HG03139 (cell line): ENCODE measurements around the gene FOXI1.

Experiments
- ATAC-seq: cut with Tn5 transposase; IDR thresholded peaks from one replicate; pipeline ENCODE4 v1.9.1; 2021; ENCODE audit not compliant: unreplicated experiment

The FOXI1 gene

DNA sequence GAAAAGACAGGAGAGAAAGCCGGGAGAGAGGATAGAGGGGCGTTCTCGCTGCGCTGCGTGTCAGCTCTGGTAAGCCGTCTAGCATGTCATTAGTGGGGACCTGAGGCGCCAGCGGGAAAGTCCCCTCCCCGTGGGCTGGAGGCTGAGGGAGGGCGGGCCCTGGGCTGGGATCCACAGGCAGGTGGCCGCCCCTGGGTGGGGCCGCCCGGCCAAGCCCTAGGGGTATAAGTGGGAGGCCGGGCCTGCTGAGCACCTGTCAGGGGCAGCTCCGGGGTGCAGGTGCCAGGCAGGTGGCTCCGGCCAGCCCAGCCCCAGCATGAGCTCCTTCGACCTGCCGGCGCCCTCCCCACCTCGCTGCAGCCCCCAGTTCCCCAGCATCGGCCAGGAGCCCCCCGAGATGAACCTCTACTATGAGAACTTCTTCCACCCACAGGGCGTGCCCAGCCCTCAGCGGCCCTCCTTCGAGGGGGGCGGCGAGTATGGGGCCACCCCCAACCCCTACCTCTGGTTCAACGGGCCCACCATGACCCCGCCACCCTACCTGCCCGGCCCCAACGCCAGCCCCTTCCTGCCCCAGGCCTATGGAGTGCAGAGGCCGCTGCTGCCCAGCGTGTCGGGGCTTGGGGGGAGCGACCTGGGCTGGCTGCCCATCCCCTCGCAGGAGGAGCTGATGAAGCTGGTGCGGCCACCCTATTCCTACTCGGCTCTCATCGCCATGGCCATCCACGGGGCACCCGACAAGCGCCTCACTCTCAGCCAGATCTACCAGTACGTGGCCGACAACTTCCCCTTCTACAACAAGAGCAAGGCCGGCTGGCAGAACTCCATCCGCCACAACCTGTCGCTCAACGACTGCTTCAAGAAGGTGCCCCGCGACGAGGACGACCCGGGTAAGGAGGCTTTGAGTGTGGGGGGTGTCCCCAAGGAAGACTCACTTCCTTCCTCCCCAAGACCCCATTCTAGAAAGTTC, at the start of gene FOXI1:
Gene FOXI1 (plus strand): TSS at position 256 of the 970 bp plus-strand sequence. CDS start 61 bp downstream, at position 317.
- ATAC-seq: no peak

DNA sequence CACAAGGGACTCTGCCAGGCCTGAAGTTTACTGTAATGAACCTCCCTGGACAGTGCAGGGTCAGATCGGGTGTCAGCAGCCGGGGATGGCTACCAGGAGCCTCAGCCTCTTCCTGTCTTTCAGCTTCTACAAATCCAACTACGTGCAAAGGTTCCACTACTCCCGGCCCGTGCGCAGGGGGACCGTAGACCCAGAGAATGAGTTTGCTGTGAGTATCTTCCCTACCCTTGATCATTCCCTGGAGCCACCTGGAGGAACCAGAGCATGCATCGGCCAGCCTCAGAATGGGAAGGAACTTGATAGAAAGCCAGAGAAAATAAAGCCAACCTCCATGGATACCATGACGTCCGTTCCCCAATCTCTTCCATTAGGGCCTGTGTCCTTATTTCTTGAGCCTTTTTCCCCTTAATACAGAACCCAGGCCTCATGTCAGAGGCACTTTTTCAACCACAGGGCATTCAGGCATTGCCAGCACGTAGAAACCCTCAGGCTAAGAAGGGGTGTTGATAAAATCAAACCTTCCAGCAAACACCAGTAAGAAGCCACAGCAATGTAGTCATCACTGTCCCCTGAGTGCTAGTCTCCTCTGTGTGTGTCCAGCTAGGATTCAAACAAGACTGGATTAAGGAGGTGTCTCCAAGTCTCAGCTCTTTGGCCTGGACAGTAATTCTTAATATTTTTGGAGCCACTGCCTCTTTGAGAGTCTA, 49.0 kb upstream of the FOXI1 start:
- no peak for ATAC-seq

DNA sequence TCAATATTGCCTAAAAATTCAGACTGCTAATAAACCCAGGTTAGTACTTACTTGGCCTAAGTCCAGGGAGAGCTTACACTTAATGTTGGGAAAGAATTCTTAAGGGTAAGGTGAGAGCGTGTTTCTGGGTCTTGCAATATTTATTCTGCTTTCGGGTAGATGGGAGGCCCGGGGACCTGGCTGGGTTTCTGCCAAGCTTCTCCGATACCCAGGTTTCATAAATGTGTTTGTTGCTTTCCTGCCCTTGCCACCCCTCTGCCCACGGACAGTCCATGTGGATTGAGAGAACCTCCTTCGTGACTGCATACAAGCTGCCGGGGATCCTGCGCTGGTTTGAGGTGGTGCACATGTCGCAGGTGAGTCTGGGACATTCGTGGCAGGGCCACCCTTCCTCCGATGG, 48.4 kb upstream of the FOXI1 start:
- ATAC-seq: no peak

GRCh38 chr5:170059221-170059620, 46.5 kb upstream of the FOXI1 start:
- ATAC-seq: no peak

DNA sequence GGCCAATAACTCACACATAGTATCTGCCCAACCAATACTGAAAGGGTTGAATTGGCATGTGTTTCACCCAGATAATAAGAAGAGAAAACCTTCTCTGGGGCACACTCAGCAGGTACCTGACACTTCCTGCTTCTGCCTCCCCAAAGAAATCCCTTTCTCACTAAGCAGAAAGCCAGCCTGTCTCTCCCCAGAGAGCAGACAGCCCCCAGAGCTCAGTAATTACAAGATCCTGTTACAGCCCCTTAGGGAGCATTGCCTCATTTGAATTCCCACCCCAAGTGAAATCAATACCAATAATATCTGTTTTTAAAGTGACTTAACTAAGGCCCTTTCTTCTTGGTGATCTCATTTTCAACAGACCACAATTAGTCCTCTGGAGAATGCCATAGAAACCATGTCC, 38.5 kb upstream of the FOXI1 start:
- ATAC-seq: no peak

DNA sequence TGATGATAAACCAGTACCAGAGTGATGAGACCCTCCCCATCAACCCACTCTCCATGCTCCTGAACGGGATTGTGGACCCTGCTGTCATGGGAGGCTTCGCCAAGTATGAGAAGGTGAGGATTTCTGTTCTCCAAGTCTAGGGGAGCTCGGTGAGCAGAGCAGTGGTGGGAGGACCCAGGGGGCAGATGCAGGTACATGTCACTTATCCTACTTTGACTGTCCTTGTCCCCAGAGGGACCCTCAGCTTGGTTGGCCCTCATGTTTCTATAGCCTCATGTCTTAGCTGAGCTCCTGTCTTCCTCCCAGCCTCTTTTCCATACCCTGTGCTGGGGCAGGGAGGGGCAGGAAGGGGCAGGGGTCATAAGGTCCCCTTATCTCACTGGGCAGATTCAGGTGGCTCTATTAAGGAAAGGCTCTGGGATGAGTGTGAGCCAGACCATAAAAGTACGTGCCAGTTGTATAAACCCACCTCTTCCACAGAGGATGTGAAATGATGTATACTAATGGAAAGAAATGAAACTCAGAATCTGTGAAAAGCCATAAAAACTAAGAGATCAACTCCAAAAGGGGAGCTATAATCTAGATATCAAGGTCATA, 38.0 kb upstream of the FOXI1 start:
- ATAC-seq: no peak

DNA sequence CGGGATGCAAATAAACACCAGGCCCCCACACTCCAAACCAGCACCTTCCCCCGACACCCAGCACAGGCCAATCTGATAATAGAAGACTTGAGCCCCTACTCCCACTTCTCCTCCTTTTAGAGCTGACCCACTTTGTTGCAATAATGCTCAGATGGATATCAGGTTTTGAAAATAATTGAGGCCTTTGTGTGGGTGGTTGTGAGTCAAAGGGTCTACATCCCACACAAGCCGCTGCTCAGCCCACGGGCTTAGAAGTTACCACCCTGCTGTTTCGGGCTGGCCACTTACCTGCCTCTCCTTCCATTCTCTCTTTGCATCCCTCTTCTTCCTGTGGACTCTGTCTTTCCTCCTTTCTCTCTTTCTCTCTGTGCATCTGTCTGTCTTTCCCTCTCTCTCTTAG, 36.2 kb upstream of the FOXI1 start:
- ATAC-seq: no peak

DNA sequence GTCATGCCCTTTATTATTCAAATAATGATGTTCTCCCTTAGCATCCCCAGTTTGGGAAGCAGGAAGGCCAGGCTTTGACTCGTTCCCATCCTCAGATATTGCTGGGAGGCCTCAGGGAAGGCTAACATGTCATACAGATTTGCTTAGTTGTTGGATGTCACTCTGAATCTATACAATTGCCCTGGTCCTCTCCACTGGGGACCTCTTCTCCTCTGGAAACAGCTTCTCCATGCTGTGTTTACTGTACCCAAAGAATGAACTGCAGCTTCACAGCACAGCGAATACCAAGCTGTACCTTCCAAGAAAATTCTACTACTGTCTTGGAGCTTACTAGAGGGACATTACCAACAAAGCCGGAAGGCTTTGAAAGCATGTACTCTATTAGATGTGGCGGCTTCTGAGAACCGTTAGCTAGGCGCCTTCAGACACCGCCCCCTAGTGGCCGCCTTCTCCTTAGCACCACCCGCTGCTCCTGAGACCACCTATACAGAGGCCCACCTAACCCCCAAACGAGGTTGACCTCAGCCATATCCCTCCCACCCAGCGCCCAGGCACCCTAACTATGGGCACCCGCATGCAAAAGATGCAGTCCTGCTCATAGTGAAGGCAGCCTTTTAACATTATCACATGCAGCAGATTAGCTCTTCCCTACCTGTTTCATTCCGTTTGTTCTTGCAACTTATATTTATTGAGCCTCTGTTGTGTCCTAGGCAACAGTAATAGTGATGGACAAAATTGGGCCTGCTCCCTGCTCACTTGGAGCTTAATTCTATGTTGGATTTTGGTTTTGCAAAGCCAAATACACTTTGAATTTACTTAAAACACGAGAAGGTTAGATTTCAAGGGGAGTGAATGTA, 34.9 kb upstream of the FOXI1 start:
- no peak for ATAC-seq

DNA sequence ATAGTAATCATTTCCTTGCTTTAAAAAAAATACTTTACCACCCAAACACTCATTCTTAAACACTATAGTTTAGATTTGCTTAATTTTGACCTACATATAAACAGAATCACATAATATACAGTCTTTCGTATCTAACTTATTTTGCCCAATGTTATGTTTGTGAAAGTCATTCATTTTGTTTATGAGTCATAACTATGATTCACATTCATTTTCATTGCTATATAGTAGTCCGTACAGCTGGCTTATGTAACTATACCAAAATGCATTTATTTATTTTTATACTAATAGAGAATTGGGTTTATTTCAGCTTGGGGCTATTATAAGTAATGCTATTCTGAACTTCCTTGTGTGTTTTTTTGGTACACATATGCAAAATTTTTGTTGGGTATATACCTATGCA, 33.9 kb upstream of the FOXI1 start:
- ATAC-seq: no peak

GRCh38 chr5:170075696-170076095, 30.0 kb upstream of the FOXI1 start:
- ATAC-seq: no peak

DNA sequence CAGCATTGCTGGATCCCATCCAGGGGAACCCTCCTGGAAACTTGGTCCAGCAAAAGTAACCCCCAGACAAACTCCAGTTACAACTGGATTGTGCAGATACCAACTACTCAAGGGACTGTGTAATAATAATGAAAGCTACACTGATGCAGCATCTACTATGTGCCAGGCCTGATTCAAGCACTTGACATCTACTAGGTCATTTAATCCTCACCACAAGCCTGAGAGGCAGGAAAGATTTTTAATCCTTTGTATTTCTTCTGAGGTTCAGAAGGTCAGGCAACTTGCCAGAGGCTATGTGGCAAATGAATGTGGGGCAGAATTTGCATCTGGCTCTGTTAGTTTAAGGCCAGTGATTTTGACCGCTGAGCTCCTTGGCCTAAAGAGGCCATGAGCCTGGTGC, 29.5 kb upstream of the FOXI1 start:
- ATAC-seq: no peak

- ATAC-seq: no peak
These were observed 29.0 kb upstream of the FOXI1 start for GRCh38 chr5:170076739-170077138.

DNA sequence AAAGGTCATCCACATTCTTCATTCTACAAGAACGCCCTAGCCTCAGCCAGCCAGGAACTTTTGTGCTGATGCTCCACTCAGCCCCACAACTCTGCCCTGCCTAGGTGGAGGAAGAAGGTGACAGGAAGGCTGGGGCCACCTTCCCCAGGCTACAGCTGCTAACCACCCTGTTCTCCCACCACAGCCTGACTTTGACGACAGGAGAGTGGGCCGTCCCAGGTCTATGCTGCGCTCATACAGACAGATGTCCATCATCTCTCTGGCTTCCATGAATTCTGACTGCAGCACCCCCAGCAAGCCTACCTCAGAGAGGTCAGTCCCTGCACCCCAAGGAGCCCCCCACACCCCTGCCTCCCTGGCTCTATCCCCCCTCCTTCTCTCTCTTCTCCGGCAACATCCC, 28.2 kb upstream of the FOXI1 start:
- no peak for ATAC-seq

- ATAC-seq: no peak
These were observed 27.2 kb upstream of the FOXI1 start for GRCh38 chr5:170078458-170078857.

GRCh38 chr5:170078931-170079330, 26.8 kb upstream of the FOXI1 start:
- no peak for ATAC-seq

- no peak for ATAC-seq
These were observed 25.5 kb upstream of the FOXI1 start for GRCh38 chr5:170080217-170080616.

DNA sequence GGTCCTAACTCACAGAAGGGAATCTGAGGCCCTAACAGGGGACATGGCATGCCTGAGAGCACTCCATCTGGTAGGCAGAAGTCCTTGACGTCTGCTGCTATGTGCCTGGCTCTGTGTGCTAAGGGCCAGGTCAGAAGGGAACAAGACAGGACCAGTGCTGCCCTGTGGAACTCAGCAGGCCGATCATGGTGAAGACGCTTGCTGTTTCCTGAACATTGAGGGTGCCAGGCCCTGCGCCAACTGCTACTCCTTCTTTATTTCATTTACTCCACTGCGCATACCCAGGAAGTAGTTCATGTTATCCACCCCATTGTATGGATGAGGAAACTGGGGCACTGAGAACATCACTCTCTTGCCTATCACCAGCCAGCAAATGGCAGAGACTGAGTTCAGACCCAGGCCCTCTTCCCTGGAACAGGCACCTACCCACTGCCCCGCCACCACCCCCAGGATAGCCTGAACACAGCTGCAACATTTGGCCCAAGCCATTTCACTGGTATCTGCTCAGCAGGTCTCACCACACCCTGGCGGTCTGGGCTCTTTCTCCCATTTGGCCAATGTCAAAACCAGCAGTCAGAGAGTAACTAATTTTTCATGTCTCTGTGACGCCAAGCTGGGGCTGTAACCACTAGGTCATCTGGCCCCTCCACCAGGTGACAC, 24.8 kb upstream of the FOXI1 start:
- no peak for ATAC-seq

DNA sequence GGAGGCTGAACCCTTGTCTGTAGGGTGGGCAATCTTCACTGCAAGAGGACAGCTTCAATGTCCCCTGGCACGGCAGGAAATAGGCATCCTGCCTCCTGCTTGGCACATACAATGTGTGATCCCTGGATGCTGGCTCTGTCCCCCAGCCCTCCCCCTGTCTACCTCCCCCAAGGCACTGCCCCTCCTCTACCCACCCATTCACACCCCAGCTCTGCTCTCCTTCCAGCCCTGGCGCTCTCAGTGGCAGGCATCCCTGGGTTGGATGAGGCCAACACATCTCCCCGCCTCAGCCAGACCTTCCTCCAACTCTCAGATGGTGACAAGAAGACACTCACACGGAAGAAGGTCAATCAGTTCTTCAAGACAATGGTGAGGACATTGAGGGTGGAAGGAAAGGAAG, 24.1 kb upstream of the FOXI1 start:
- ATAC-seq: no peak

- ATAC-seq: no peak
These were observed 23.0 kb upstream of the FOXI1 start for GRCh38 chr5:170082701-170083100.

DNA sequence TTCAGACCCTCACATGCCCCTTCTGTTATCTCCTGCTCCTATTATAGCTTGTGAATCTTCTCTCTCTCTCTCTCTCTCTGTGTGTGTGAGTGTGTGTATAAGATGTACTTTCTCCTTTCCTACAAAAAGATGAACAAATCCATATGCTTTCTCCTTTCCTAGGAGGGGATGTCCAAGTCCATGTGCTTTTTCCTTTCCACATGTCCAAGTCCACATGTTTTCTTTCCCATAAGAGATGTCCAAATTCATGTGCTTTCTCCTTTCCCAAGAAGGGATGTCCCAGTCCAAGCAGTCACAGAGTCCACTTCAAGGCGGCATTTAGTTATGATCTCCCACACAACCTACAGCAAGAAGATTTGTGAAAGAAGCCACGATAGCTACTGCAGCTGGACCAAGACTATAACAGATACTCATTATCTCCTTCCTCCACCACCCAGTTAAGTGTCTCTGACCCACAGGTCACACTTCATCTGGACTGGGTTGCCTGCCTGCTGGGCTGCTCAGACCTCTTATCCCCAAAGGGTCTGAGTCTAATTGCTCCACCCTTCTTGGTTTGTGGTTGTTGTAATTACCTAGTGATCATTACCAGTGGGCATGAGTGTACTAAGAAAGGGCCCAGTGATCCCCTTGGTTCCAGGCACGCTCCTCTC, 18.4 kb upstream of the FOXI1 start:
- ATAC-seq: no peak
